Activated T-cell treated with anti-CD3 and anti-CD28 coated beads, Interleukin-2, amount 50 U/mL, for 72 hours (primary cell): ENCODE measurements around the gene TFG. TPM values are rescaled to one million over a fixed set of nuclear protein-coding genes. Genes with fewer than 3 reads are reported as not detected.

Experiments
- ATAC-seq, 2 donors: fragments of 150-1000 bp; cut with Tn5 transposase; replicated peaks in 1 of 2; 2 replicates each; pipeline ENCODE4 v1.10.0; 2021; ENCODE audit warnings: moderate library complexity in 2 of 2, mild to moderate bottlenecking in 1 of 2
- DNase-seq, 2 donors: peaks; one replicate each; pipeline ENCODE4 v3.0.0; 2021 to 2022; ENCODE audit warnings: mixed read lengths in 1 of 2
- H3K27ac Mint-ChIP-seq: one replicate; pipeline ENCODE4 v1.8.0; 2022; ENCODE audit warnings: mild to moderate bottlenecking, moderate library complexity, mixed read lengths
- H3K27me3 Mint-ChIP-seq: one replicate; pipeline ENCODE4 v1.8.0; 2022; ENCODE audit warnings: low read depth, mixed read lengths
- H3K36me3 Mint-ChIP-seq, 2 donors: one replicate each; pipeline ENCODE4 v1.8.0; 2022; ENCODE audit warnings: mixed read lengths in 2 of 2, mild to moderate bottlenecking in 1 of 2; ENCODE audit not compliant: insufficient read depth in 2 of 2
- H3K4me1 Mint-ChIP-seq: one replicate; pipeline ENCODE4 v1.8.0; 2022; ENCODE audit warnings: low read depth, mixed read lengths
- H3K4me3 Mint-ChIP-seq, 2 donors: one replicate each; pipeline ENCODE4 v1.8.0; 2022; ENCODE audit warnings: mild to moderate bottlenecking in 2 of 2, mixed read lengths in 2 of 2, moderate library complexity in 2 of 2
- H3K9me3 Mint-ChIP-seq, 2 donors: one replicate each; pipeline ENCODE4 v1.8.0; 2022; ENCODE audit warnings: mixed read lengths in 2 of 2
- total RNA-seq, 2 donors: library from RNA; stranded (reverse); gene quantifications; one replicate each; pipeline ENCODE4 v1.2.3, GENCODE V29; 2022

Gene TFG
- total RNA-seq, 2 donors from 2014 or later: 60.6 to 64.7 TPM

GRCh38 chr3:100717063-100717462, 7.8 kb downstream of the TFG start:
- peak overlapping the region; percentile 41 for H3K27ac Mint-ChIP-seq
- H3K4me1 Mint-ChIP-seq: peaks cover 63% of the 10 kb centered on the region
- no peak for ATAC-seq
- no peaks in the 10 kb centered on the region for H3K9me3 Mint-ChIP-seq
- DNase-seq: no peak
- peaks cover 18 to 60% of the 10 kb centered on the region in 2 donors for H3K36me3 Mint-ChIP-seq
- peak overlapping the region in 1 of 2 donors; percentile 16 for H3K4me3 Mint-ChIP-seq
- H3K27me3 Mint-ChIP-seq: no peaks in the 10 kb centered on the region

- peak overlapping the region; percentile 50 for H3K27ac Mint-ChIP-seq
Measured at GRCh38 chr3:100717637-100718487, 8.6 kb downstream of the TFG start.

GRCh38 chr3:100719136-100719535, 9.8 kb downstream of the TFG start:
- no peak overlapping the region for H3K27ac Mint-ChIP-seq
- H3K4me3 Mint-ChIP-seq: no peak overlapping the region
- H3K27me3 Mint-ChIP-seq: no peaks in the 10 kb centered on the region
- H3K9me3 Mint-ChIP-seq: no peaks in the 10 kb centered on the region
- peaks cover 44% of the 10 kb centered on the region for H3K4me1 Mint-ChIP-seq
- no peak for DNase-seq
- ATAC-seq: no peak
- peaks cover 11 to 56% of the 10 kb centered on the region in 2 donors for H3K36me3 Mint-ChIP-seq

More at GRCh38 chr3:100717637-100718487, 8.6 kb downstream of the TFG start:
- Mint-ChIP-seq H3K36me3 (peaks cover 13 to 57% of the 10 kb centered on the region in 2 donors), H3K4me1 (peaks cover 55% of the 10 kb centered on the region), H3K27me3 (no peaks in the 10 kb centered on the region), H3K9me3 (no peaks in the 10 kb centered on the region), H3K4me3 (no peak overlapping the region)
- ATAC-seq (no peak), DNase-seq (no peak)

- Mint-ChIP-seq H3K27me3 (no peaks in the 10 kb centered on the region), H3K36me3 (peaks cover 8 to 48% of the 10 kb centered on the region in 2 donors), H3K4me1 (peaks cover 35% of the 10 kb centered on the region), H3K4me3 (no peak overlapping the region), H3K9me3 (no peaks in the 10 kb centered on the region), H3K27ac (no peak overlapping the region)
- DNase-seq: no peak
- ATAC-seq: no peak
Measured at GRCh38 chr3:100720426-100720825, 11.1 kb downstream of the TFG start.

GRCh38 chr3:100725935-100726513, 16.7 kb downstream of the TFG start:
- Mint-ChIP-seq H3K36me3 (peaks cover 6 to 35% of the 10 kb centered on the region in 2 donors), H3K27ac (no peak overlapping the region), H3K4me3 (no peak overlapping the region), H3K27me3 (no peaks in the 10 kb centered on the region), H3K9me3 (no peaks in the 10 kb centered on the region), H3K4me1 (peaks cover 12% of the 10 kb centered on the region)
- DNase-seq: no peak
- no peak for ATAC-seq

- Mint-ChIP-seq H3K36me3 (peaks cover 6 to 31% of the 10 kb centered on the region in 2 donors), H3K4me1 (peaks cover 12% of the 10 kb centered on the region), H3K27ac (peak overlapping the region; percentile 84)
Measured at GRCh38 chr3:100726706-100727105, 17.4 kb downstream of the TFG start.

GRCh38 chr3:100730524-100730923, 21.2 kb downstream of the TFG start:
- no peak for ATAC-seq
- Mint-ChIP-seq H3K4me1 (peaks cover 12% of the 10 kb centered on the region), H3K27me3 (no peaks in the 10 kb centered on the region), H3K4me3 (no peak overlapping the region), H3K9me3 (no peaks in the 10 kb centered on the region), H3K36me3 (peaks cover 9 to 26% of the 10 kb centered on the region in 2 donors), H3K27ac (no peak overlapping the region)
- DNase-seq: no peak

More at GRCh38 chr3:100726706-100727105, 17.4 kb downstream of the TFG start:
- Mint-ChIP-seq H3K9me3 (no peaks in the 10 kb centered on the region), H3K27me3 (no peaks in the 10 kb centered on the region), H3K4me3 (no peak overlapping the region)
- no peak for DNase-seq
- no peak for ATAC-seq

- no peak overlapping the region for H3K27ac Mint-ChIP-seq
- ATAC-seq: no peak
- H3K9me3 Mint-ChIP-seq: no peaks in the 10 kb centered on the region
- no peak overlapping the region for H3K4me3 Mint-ChIP-seq
- no peaks in the 10 kb centered on the region for H3K27me3 Mint-ChIP-seq
- peaks cover 1% of the 10 kb centered on the region for H3K4me1 Mint-ChIP-seq
- DNase-seq: no peak
- H3K36me3 Mint-ChIP-seq: peaks cover 14 to 29% of the 10 kb centered on the region in 2 donors
Measured at GRCh38 chr3:100732435-100732834, 23.1 kb downstream of the TFG start.

- no peak for DNase-seq
- H3K36me3 Mint-ChIP-seq: peaks cover 10 to 24% of the 10 kb centered on the region in 2 donors
- ATAC-seq: no peak
- peaks cover 9% of the 10 kb centered on the region for H3K4me1 Mint-ChIP-seq
- H3K9me3 Mint-ChIP-seq: no peaks in the 10 kb centered on the region
- peak overlapping the region; percentile 19 for H3K27ac Mint-ChIP-seq
- H3K4me3 Mint-ChIP-seq: no peak overlapping the region
- no peaks in the 10 kb centered on the region for H3K27me3 Mint-ChIP-seq
Measured at GRCh38 chr3:100737334-100737733, 28.0 kb downstream of the TFG start.

- Mint-ChIP-seq H3K4me1 (peaks cover 9% of the 10 kb centered on the region), H3K27me3 (no peaks in the 10 kb centered on the region), H3K9me3 (no peaks in the 10 kb centered on the region), H3K4me3 (no peak overlapping the region), H3K27ac (peak overlapping the region; percentile 73), H3K36me3 (peaks cover 5 to 18% of the 10 kb centered on the region in 2 donors)
- DNase-seq: peak; percentile 21 to 36
- ATAC-seq: peak; percentile 97 to 99
Measured at GRCh38 chr3:100740207-100740606, 30.9 kb downstream of the TFG start.

GRCh38 chr3:100743535-100743934, 34.2 kb downstream of the TFG start:
- no peak overlapping the region for H3K4me3 Mint-ChIP-seq
- DNase-seq: no peak
- ATAC-seq: no peak
- no peaks in the 10 kb centered on the region for H3K9me3 Mint-ChIP-seq
- peaks cover 2 to 16% of the 10 kb centered on the region in 2 donors for H3K36me3 Mint-ChIP-seq
- peaks cover 9% of the 10 kb centered on the region for H3K4me1 Mint-ChIP-seq
- no peak overlapping the region for H3K27ac Mint-ChIP-seq
- no peaks in the 10 kb centered on the region for H3K27me3 Mint-ChIP-seq

GRCh38 chr3:100744671-100745070, 35.4 kb downstream of the TFG start:
- H3K36me3 Mint-ChIP-seq: peaks cover 2 to 21% of the 10 kb centered on the region in 2 donors
- no peak for ATAC-seq
- no peak overlapping the region for H3K27ac Mint-ChIP-seq
- H3K9me3 Mint-ChIP-seq: no peaks in the 10 kb centered on the region
- no peak overlapping the region for H3K4me3 Mint-ChIP-seq
- no peaks in the 10 kb centered on the region for H3K27me3 Mint-ChIP-seq
- DNase-seq: no peak
- peaks cover 8% of the 10 kb centered on the region for H3K4me1 Mint-ChIP-seq

- DNase-seq: no peak
- Mint-ChIP-seq H3K27me3 (no peaks in the 10 kb centered on the region), H3K9me3 (no peaks in the 10 kb centered on the region), H3K4me3 (no peak overlapping the region), H3K36me3 (peaks cover 2 to 24% of the 10 kb centered on the region in 2 donors), H3K27ac (no peak overlapping the region), H3K4me1 (no peaks in the 10 kb centered on the region)
- no peak for ATAC-seq
Measured at GRCh38 chr3:100745617-100746016, 36.3 kb downstream of the TFG start.
